NCI-H69 (cell line): ENCODE data around the gene TRAIP.

Experiments used
- DNase-seq: peaks from one replicate; lab custom pipeline; 2025; lab: John Stamatoyannopoulos, UW

The TRAIP gene

DNA sequence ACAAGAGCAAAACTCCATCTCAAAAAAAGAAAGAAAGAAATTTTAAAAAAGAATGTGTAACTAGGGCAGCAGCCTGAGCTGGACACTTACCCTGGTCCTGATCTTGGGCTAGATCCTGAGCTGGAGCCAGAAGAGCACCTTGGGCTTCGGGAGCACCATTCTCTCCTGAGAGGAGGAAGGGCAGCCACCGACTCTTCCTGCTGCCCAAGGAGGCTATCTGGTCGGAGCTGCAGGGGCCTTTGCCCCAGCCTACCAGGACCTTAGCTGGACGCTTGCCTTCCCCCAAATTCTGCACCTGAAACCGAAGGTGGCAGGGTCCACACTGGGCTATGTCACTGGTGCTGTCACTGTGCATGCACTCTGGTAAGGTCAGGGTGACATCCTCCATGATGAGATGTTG lies 20.2 kb upstream of the TRAIP start:
- DNase-seq: no peak

- no peak for DNase-seq
Observed at GRCh38 chr3:49873623-49874022, 17.3 kb upstream of the TRAIP start.

DNA sequence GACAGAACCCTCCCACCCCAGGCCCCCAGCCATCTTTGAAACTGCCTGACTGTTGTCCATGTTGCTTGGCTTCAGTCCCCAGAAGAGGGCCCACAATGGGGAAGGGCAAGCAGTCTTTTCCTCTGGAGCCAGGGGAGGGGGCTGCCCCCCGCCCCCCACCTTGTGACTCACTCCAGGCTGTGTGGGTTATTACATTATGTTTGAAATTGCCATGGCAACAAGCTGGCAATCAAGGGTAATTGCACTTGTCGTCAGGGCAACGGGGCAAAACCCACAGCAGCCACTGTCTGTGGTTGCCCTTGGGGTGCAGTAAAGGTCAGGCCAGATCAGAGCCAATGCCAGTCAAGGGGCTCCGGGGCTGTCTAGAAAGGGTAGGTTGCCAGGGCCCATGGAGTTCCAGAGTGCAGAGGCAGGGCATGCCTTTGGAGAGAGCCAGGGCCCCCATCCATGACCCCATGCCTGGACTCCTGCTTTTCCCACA lies 16.5 kb upstream of the TRAIP start:
- DNase-seq: peak; percentile 52

- no peak for DNase-seq
Observed at GRCh38 chr3:49871531-49872153, 15.3 kb upstream of the TRAIP start.

GRCh38 chr3:49869525-49870126 lies 13.3 kb upstream of the TRAIP start, which contains the start of gene CAMKV:
Gene CAMKV (minus strand): TSS chr3:49869906. CDS start chr3:49862388, 7,518 bp downstream.
- DNase-seq: peak; percentile 82

GRCh38 chr3:49868862-49869466 lies 12.6 kb upstream of the TRAIP start:
- DNase-seq: peak; percentile 76

DNA sequence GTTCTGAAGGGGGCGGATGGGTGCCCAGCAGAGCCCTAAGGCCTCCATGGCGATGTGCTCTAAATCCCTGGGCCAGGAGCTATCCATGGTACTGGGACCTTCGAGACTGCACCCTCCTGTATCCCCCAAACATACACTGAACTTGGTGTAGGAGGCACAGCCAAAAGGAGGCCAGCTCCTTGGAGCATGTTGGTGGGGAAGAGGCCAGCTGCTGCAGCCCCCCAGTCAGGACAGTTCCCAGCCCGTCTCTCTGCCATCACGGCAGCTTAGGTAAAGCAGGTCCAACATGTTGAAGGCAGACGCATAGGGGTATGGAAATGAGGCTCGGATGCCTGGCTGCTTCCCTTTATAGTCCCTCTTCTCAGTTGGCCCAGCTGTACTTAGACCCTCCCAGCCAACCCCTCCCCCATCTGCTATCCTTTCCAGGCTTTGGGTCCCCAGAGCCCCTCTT lies 11.5 kb upstream of the TRAIP start:
- peak; percentile 28 for DNase-seq

DNA sequence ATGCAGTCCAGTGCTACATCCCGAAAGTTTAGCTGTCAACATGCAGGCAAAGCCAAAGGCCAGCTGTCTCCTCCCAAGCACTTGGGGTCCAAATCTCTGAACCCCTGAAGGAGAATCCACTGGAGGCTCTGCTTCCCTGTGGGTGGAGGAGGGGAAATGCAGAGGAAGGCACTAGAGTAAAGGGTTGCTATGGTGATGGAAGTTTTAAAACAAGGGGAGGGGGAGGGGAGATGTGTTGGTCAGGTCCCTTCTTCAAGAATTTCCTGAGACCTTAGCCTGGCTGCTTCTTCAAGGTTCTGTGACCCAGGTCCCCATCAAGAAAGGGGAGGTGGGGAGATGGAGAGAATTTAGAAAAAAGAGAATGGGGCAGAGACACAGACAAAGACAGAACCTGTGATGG lies 11.0 kb upstream of the TRAIP start:
- peak; percentile 27 for DNase-seq

- DNase-seq: no peak
Observed at GRCh38 chr3:49865198-49865784, 8.9 kb upstream of the TRAIP start.

- DNase-seq: no peak
Observed at GRCh38 chr3:49864505-49864904, 8.1 kb upstream of the TRAIP start.

- DNase-seq: no peak
Observed at GRCh38 chr3:49859576-49860305, 3.4 kb upstream of the TRAIP start.

DNA sequence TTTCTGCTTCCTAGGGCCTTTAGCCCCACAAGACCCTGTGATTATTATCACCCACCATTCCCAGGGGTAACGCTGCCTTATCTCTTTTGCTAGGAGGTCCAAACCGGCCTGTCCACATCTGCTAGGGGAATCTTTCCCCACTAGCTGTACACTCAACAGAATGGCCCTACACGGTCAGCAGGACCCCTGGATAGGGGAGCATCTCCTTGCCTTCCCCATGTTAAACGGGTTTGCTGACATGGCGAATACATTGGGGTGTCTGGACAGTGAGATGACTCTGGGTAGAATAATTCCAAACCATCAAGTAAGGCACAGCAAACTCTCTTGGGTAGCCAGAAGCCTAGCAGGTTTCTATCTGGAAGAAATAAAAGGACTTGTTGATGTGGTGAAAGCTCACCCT lies 702 bp downstream of the TRAIP start:
- no peak for DNase-seq

GRCh38 chr3:49845694-49846093 lies 10.7 kb downstream of the TRAIP start:
- DNase-seq: no peak

GRCh38 chr3:49844464-49845183 lies 11.7 kb downstream of the TRAIP start:
- DNase-seq: no peak

GRCh38 chr3:49842843-49843517 lies 13.4 kb downstream of the TRAIP start:
- DNase-seq: no peak

- DNase-seq: no peak
Observed at GRCh38 chr3:49841806-49842205, 14.6 kb downstream of the TRAIP start.

DNA sequence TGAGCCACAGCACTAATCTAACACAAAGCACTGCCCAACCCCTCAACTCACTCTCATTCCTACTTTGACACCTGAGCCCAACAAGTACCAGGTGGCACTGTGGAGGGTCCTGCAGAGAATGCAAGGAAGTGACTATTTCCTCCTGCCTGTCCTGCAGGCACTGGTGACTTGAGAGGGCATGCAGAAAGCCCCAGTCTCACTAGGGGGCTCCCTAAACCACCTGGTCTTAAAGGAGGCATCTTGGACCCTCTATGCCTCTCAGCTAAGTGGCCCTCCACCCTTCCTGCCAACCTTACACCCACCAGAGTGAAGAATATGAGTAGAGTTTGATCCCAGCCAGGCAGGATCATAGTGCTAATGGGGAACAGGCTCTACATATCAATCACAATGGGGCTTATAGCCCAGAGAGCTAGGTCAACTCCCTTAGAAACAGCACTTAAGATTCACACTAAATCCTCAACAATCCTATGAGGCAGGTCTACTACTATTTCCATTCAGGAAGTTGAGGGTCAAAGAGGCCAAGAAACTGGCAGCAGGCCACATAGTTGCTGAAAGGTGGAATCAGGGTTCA lies 15.2 kb downstream of the TRAIP start:
- DNase-seq: peak; percentile 65

DNA sequence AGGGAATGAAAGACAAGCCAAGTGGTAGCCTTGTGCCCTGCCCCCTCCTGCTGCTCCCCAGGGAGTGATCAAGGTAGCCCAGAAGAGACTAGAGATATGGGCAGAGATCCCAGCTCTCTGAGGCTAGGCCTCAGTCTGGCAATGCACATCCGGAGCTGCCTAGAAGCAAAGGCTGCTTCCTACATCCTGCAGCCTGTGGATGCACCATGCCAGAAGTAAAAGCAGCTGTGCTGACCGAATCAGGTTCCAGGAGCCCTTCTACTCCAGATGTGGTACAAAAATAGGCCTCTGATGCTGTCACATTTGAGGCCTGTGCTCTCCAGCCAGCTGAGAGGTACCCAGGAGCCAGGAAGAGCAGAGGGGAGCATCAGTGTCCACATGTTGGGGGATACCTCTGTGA lies 16.0 kb downstream of the TRAIP start:
- DNase-seq: no peak

GRCh38 chr3:49839193-49839809 lies 17.1 kb downstream of the TRAIP start:
- peak; percentile 57 for DNase-seq

DNA sequence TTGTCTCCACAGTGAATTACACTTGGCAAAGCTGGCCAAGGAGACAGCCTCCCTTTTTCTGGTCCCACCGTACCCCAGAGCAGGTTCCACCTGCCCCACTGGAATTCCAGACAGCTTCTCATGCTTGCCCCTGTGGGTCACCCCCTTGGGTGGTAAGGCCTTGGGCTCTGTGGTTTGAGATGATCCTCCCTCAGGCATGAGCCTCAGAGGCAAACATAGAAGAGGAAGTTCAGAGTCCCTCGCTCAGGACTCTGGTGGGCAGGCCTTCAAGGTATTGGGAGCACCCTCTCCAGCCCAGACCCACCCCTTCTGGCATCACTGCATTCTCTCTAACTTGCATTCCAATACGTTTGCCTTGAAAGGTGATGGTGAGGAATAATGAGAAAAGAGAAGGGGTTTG lies 25.0 kb downstream of the TRAIP start:
- no peak for DNase-seq
